HepG2 (cell line): ENCODE measurements around the gene CHRNA3. TPM values are rescaled to one million over a fixed set of nuclear protein-coding genes. Genes with fewer than 3 reads are reported as not detected.

Experiments used
- ATAC-seq: fragments of 200-7000 bp; cut with Tn5 transposase; 3 replicates; pipeline ENCODE4 v1.9.1; 2020; ENCODE audit warnings: mild to moderate bottlenecking, moderate library complexity
- BruUV-seq: library from RNA; stranded (reverse); fragments of 400-500 nt; replicated peaks from 2 replicates; lab custom pipeline; 2021; lab: Mats Ljungman, UMichigan
- CTCF ChIA-PET: fragments of 300-600 bp; formaldehyde crosslinking; extraction: SDS; loops from one replicate; lab custom pipeline; 2021; ENCODE audit warnings: low total read pairs, inconsistent platforms, low intra/inter-chr PET ratio; lab: Yijun Ruan, JAX
- POLR2A ChIA-PET: fragments of 350-600 bp; sonication (Branson Sonifier 250); formaldehyde crosslinking; loops from one replicate; lab custom pipeline; 2020; ENCODE audit warnings: antibody characterized with exemption, inconsistent platforms; lab: Yijun Ruan, JAX
- DNase-seq: peaks from one replicate; pipeline ENCODE4 v3.0.0-alpha.2; 2015; ENCODE audit warnings: low spot score
- FAIRE-seq: peaks from 3 replicates; lab custom pipeline; 2011; peaks lifted over from hg19 to GRCh38; lab: Jason Lieb, UNC
- H2AFZ ChIP-seq: one replicate; pipeline ENCODE4 v1.6.1; 2011; ENCODE audit warnings: low read length, inconsistent platforms
- H3K27ac ChIP-seq: fragments of 300-600 bp; 3 replicates; pipeline ENCODE4 v1.8.0; 2011; ENCODE audit warnings: mixed run types, mild to moderate bottlenecking, mixed read lengths, low read length, inconsistent platforms; ENCODE audit not compliant: insufficient read depth; ENCODE audit errors: extremely low read length
- H3K27me3 ChIP-seq, 2 experiments: fragments of 200-600 bp in 1 of 2; 2 replicates in 1 of 2; 3 replicates in 1 of 2; pipeline versions ENCODE4 v1.6.0 to v1.8.0; 2011; ENCODE audit warnings: low read length in 2 of 2, mild to moderate bottlenecking in 2 of 2, moderate library complexity in 2 of 2, inconsistent platforms in 1 of 2; ENCODE audit not compliant: insufficient read depth in 2 of 2, control insufficient read depth in 1 of 2
- H3K36me3 ChIP-seq, 2 experiments: fragments of 200-600 bp in 1 of 2; replicated peaks in 1 of 2; 2 replicates in 1 of 2; 3 replicates in 1 of 2; pipeline versions ENCODE4 v1.5.1 to v1.8.0; 2011; ENCODE audit warnings: low read length in 2 of 2, inconsistent platforms in 1 of 2; ENCODE audit not compliant: insufficient read depth in 2 of 2, control insufficient read depth in 1 of 2
- H3K4me1 ChIP-seq: 2 replicates; pipeline ENCODE4 v1.5.1; 2012; ENCODE audit warnings: low read length, inconsistent platforms; ENCODE audit not compliant: insufficient read depth
- H3K4me2 ChIP-seq: 2 replicates; pipeline ENCODE4 v1.6.0; 2011; ENCODE audit warnings: low read depth, low read length, inconsistent platforms
- H3K4me3 ChIP-seq, 3 experiments: fragments of 200-600 bp in 1 of 3; sonication (generic), shearing (Covaris generic) in 1 of 3; replicated peaks in 1 of 3; 2 replicates each; pipeline ENCODE4 v1.5.1; 2011 to 2016; ENCODE audit warnings: low read length in 3 of 3, inconsistent platforms in 2 of 3, low read depth in 2 of 3, mild to moderate bottlenecking in 2 of 3, control low read depth in 1 of 3, mixed read lengths in 1 of 3; ENCODE audit not compliant: insufficient read depth in 1 of 3
- H3K79me2 ChIP-seq: one replicate; pipeline ENCODE4 v1.6.1; 2011; ENCODE audit warnings: low read length, inconsistent platforms; ENCODE audit not compliant: insufficient read depth
- H3K9ac ChIP-seq: 2 replicates; pipeline ENCODE4 v1.6.0; 2011; ENCODE audit warnings: mild to moderate bottlenecking, low read depth, low read length, inconsistent platforms; ENCODE audit not compliant: insufficient read depth
- H3K9me3 ChIP-seq: 2 replicates; pipeline ENCODE4 v1.5.1; 2012; ENCODE audit warnings: mild to moderate bottlenecking, low read length
- H4K20me1 ChIP-seq: 2 replicates; pipeline ENCODE4 v1.6.0; 2011; ENCODE audit warnings: inconsistent platforms, mild to moderate bottlenecking, low read length, moderate library complexity; ENCODE audit not compliant: insufficient read depth
- AHR ChIP-seq: IDR thresholded peaks from 2 replicates; pipeline ENCODE4 v1.6.1; 2018; ENCODE audit warnings: missing genetic modification reagents, missing compliant biosample characterization
- ARHGAP35 ChIP-seq: sonication (generic); formaldehyde crosslinking; IDR thresholded peaks from 2 replicates; pipeline ENCODE4 v1.9.0; 2022; ENCODE audit warnings: mild to moderate bottlenecking, inconsistent platforms, moderate library complexity, missing genetic modification reagents, borderline replicate concordance
- ELF4 ChIP-seq: sonication (generic); formaldehyde crosslinking; IDR thresholded peaks from 2 replicates; pipeline ENCODE4 v1.5.0; 2020; ENCODE audit warnings: missing genetic modification reagents, mild to moderate bottlenecking, moderate library complexity, borderline replicate concordance
- KAT2B ChIP-seq: fragments of 150-350 bp; IDR thresholded peaks from 2 replicates; pipeline ENCODE4 v1.6.1; 2014; ENCODE audit warnings: low read depth, low read length, borderline replicate concordance
- PAF1 ChIP-seq: IDR thresholded peaks from 2 replicates; pipeline ENCODE4 v1.6.1; 2016; ENCODE audit warnings: missing genetic modification reagents, missing compliant biosample characterization
- SOX13 ChIP-seq, 3 experiments: fragments of 450-650 bp in 1 of 3; sonication (generic) in 1 of 3; formaldehyde crosslinking in 1 of 3; IDR thresholded peaks in 2 of 3; conservative IDR thresholded peaks in 1 of 3; 2 replicates each; pipeline versions ENCODE4 v1.5.0 to v1.6.1; 2016 to 2020; ENCODE audit warnings: antibody characterized with exemption in 1 of 3, mild to moderate bottlenecking in 1 of 3, missing compliant biosample characterization in 1 of 3, missing genetic modification reagents in 1 of 3, moderate library complexity in 1 of 3
- STAG1 ChIP-seq: sonication (generic); formaldehyde crosslinking; IDR thresholded peaks from 2 replicates; pipeline ENCODE4 v1.4.0; 2020; ENCODE audit warnings: missing genetic modification reagents
- ZNF10 ChIP-seq: sonication (generic); formaldehyde crosslinking; IDR thresholded peaks from 2 replicates; pipeline ENCODE4 v1.4.0; 2020; ENCODE audit warnings: mild to moderate bottlenecking, low read depth, missing genetic modification reagents, borderline replicate concordance
- ZNF20 ChIP-seq: sonication (generic); formaldehyde crosslinking; IDR thresholded peaks from 2 replicates; pipeline ENCODE4 v1.4.0; 2020; ENCODE audit warnings: mild to moderate bottlenecking, moderate library complexity, missing genetic modification reagents
- ZNF460 ChIP-seq: sonication (generic); formaldehyde crosslinking; IDR thresholded peaks from 2 replicates; pipeline ENCODE4 v1.5.1; 2020; ENCODE audit warnings: missing genetic modification reagents, mild to moderate bottlenecking, borderline replicate concordance
- ZNF484 ChIP-seq: sonication (generic); formaldehyde crosslinking; IDR thresholded peaks from 2 replicates; pipeline ENCODE4 v1.5.1; 2020; ENCODE audit warnings: mild to moderate bottlenecking, low read depth, missing genetic modification reagents, borderline replicate concordance
- ZNF564 ChIP-seq: sonication (generic); formaldehyde crosslinking; IDR thresholded peaks from 2 replicates; pipeline ENCODE4 v1.8.1; 2023; ENCODE audit warnings: mild to moderate bottlenecking, missing genetic modification reagents
- whole genome bisulfite sequencing: methylation state at CpG from one replicate; pipeline ENCODE4 v1.1.6; 2017; ENCODE audit warnings: low lambda C conversion rate; 5-methylcytosine and 5-hydroxymethylcytosine counted together
- in situ Hi-C: cut with HindIII; loops from 2 replicates; pipeline ENCODE4 v1.10.0; 2017; ENCODE audit warnings: low pct_unique_long_range_greater_than_20kb; ENCODE audit not compliant: extremely low pct_ligation_motif_present
- intact Hi-C: fragments of 100-400 bp; cut with micrococcal nuclease; formaldehyde crosslinking; loops from one replicate; pipeline ENCODE4 v1.10.0; 2022; ENCODE audit not compliant: unreplicated experiment
- polyA plus RNA-seq, 8 experiments: library from polyadenylated mRNA; depleted of rRNA in 3 of 8; stranded (reverse) in 7 of 8; unstranded in 1 of 8; fragments of >200 nt; fragmentation: Illumina TruSeq in 4 of 8; extraction: Trizol in 4 of 8; gene quantifications; 2 replicates each; pipeline versions ENCODE4 v1.2.1 to v1.2.3, GENCODE V29; 2011 to 2016; ENCODE audit warnings: low read depth in 4 of 8, missing spikeins in 1 of 8, mixed read lengths in 1 of 8; ENCODE audit not compliant: insufficient read depth in 1 of 8
- total RNA-seq, 5 experiments: library from RNA; depleted of rRNA; stranded (reverse); fragments of >200 nt; fragmentation: Illumina TruSeq; extraction: Trizol; gene quantifications; 2 replicates each; pipeline ENCODE4 v1.2.3, GENCODE V29; 2016; ENCODE audit warnings: low read depth in 1 of 5
- TF ChIP-seq, protein P1 (sequence below): sonication (generic); formaldehyde crosslinking; IDR thresholded peaks from 2 replicates; pipeline ENCODE4 v1.8.0; 2022; ENCODE audit warnings: missing genetic modification reagents, mild to moderate bottlenecking, moderate library complexity, borderline replicate concordance
- TF ChIP-seq, protein P2 (sequence below): IDR thresholded peaks from 2 replicates; pipeline ENCODE4 v1.6.1; 2016; ENCODE audit warnings: mild to moderate bottlenecking, missing biosample characterization, missing genetic modification reagents
- TF ChIP-seq, protein P3 (sequence below): IDR thresholded peaks from 2 replicates; pipeline ENCODE4 v1.6.1; 2012; ENCODE audit warnings: low read depth, low read length, improper control_type of control experiment

The CHRNA3 gene
- total and polyA plus RNA-seq, 2 of the 13 experiments (the other 11 are each of a cell fraction or from before 2014, with no cell fraction given) = not detected

GRCh38 chr15:78551902-78552301, 68.9 kb downstream of the CHRNA3 start:
- ChIA-PET POLR2A (interaction anchor here (0.8 kb wide), 1 partner anchor 12 kb away, joined by 5 read pairs; the partner anchor contains the start of gene PSMA4), CTCF (no interaction called here)
- no TSS peak for BruUV-seq
- FAIRE-seq (no peak), ATAC-seq (no peak), DNase-seq (no peak)
- in situ Hi-C loops = no loop called here
- peaks cover 8 to 15% of the 10 kb centered on the region in 2 experiments for H3K36me3 ChIP-seq
- H3K4me2 ChIP-seq = no peak overlapping the region
- no peak overlapping the region for H3K27ac ChIP-seq
- H3K79me2 ChIP-seq = no peaks in the 10 kb centered on the region
- no peak for TF ChIP-seq ZNF10 (CRISPR knock-in tag)
- no peak for TF ChIP-seq STAG1 (CRISPR knock-in tag)
- TF ChIP-seq ZNF460 = no peak
- TF ChIP-seq ZNF20 = no peak
- TF ChIP-seq SOX13 (IDR thresholded peaks at IDR 0.05) = no peak
- TF ChIP-seq SOX13 (CRISPR knock-in tag; conservative IDR thresholded peaks at IDR 0.05 in 1 of 2, IDR thresholded peaks at IDR 0.05 in 1 of 2) = no peak
- TF ChIP-seq ARHGAP35 (CRISPR knock-in tag) = no peak
- 90% methylated on average over 5 of the region's 5 CpGs for WGBS
- H3K9me3 ChIP-seq = no peaks in the 10 kb centered on the region
- intact Hi-C loops = no loop called here
- no peak overlapping the region for H3K4me3 ChIP-seq
- H3K9ac ChIP-seq = no peak overlapping the region
- H3K4me1 ChIP-seq = no peaks in the 10 kb centered on the region
- no peaks in the 10 kb centered on the region for H3K27me3 ChIP-seq
- no peaks in the 10 kb centered on the region for H4K20me1 ChIP-seq
- no peak overlapping the region for H2AFZ ChIP-seq

DNA sequence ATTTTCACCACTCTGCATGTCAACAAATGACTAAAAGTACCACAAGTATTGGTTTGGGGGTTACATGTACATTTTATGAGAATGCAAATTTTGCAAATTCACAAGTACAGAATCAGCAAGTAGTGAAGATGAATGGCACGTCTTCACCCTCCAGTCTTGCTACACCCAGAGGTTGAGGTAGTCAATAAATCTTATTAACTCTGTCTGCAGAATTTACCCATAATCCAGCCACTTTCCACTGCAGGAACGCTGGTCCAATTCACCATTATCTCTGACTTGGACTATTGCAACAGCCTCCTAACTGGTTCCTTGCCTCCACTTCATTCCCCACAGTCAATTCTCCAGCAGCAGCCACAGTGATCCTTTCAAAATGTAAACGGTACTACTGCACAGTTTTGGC, 70.0 kb downstream of the CHRNA3 start:
- FAIRE-seq (no peak), DNase-seq (no peak), ATAC-seq (no peak)
- no TSS peak for BruUV-seq
- Histone ChIP-seq H3K9ac (no peak overlapping the region), H3K9me3 (no peaks in the 10 kb centered on the region), H3K79me2 (no peaks in the 10 kb centered on the region), H3K27me3 (no peaks in the 10 kb centered on the region), H3K4me3 (no peak overlapping the region), H3K4me2 (no peak overlapping the region), H3K36me3 (peaks cover 11 to 24% of the 10 kb centered on the region in 2 experiments), H3K27ac (no peak overlapping the region), H4K20me1 (no peaks in the 10 kb centered on the region), H2AFZ (no peak overlapping the region), H3K4me1 (no peaks in the 10 kb centered on the region)
- ChIA-PET CTCF (no interaction called here), POLR2A (interaction anchor here (3.0 kb wide), 1 partner anchor 10 kb away, joined by 15 read pairs; the partner anchor contains the start of gene PSMA4)
- in situ Hi-C loops (no loop called here), intact Hi-C loops (no loop called here)
- 82% methylated on average over 3 of the region's 3 CpGs for WGBS
- TF ChIP-seq ZNF564 (CRISPR knock-in tag) (no peak), ELF4 (CRISPR knock-in tag) (no peak), PAF1 (CRISPR knock-in tag) (no peak), AHR (no peak), KAT2B (no peak), ZNF484 (CRISPR knock-in tag) (no peak)
- TF ChIP-seq, protein P1, sequence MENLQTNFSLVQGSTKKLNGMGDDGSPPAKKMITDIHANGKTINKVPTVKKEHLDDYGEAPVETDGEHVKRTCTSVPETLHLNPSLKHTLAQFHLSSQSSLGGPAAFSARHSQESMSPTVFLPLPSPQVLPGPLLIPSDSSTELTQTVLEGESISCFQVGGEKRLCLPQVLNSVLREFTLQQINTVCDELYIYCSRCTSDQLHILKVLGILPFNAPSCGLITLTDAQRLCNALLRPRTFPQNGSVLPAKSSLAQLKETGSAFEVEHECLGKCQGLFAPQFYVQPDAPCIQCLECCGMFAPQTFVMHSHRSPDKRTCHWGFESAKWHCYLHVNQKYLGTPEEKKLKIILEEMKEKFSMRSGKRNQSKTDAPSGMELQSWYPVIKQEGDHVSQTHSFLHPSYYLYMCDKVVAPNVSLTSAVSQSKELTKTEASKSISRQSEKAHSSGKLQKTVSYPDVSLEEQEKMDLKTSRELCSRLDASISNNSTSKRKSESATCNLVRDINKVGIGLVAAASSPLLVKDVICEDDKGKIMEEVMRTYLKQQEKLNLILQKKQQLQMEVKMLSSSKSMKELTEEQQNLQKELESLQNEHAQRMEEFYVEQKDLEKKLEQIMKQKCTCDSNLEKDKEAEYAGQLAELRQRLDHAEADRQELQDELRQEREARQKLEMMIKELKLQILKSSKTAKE (CRISPR knock-in tag) = no peak
- TF ChIP-seq, protein P2, sequence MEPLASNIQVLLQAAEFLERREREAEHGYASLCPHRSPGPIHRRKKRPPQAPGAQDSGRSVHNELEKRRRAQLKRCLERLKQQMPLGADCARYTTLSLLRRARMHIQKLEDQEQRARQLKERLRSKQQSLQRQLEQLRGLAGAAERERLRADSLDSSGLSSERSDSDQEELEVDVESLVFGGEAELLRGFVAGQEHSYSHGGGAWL (CRISPR knock-in tag) = no peak
- TF ChIP-seq, protein P3, sequence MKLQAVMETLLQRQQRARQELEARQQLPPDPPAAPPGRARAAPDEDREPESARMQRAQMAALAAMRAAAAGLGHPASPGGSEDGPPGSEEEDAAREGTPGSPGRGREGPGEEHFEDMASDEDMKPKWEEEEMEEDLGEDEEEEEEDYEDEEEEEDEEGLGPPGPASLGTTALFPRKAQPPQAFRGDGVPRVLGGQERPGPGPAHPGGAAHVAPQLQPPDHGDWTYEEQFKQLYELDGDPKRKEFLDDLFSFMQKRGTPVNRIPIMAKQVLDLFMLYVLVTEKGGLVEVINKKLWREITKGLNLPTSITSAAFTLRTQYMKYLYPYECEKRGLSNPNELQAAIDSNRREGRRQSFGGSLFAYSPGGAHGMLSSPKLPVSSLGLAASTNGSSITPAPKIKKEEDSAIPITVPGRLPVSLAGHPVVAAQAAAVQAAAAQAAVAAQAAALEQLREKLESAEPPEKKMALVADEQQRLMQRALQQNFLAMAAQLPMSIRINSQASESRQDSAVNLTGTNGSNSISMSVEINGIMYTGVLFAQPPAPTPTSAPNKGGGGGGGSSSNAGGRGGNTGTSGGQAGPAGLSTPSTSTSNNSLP = no peak
